Measurements from ENCODE around the gene PAIP1. TPM values are rescaled to one million over a fixed set of nuclear protein-coding genes. Genes with fewer than 3 reads are reported as not detected.

The PAIP1 gene
- total RNA-seq, 1 donor from 2014 or later, result 213 TPM

GRCh38 chr5:43536972-43537371 lies 19.9 kb downstream of the PAIP1 start:
- Histone ChIP-seq H2AFZ (replicated peaks) (no peak overlapping the region), H3F3A (ENCODE audit: low read depth) (peaks cover 9% of the 10 kb centered on the region), H3K9ac (no peak overlapping the region), H3K36me3 (peaks cover 71% of the 10 kb centered on the region), H3K4me2 (no peak overlapping the region), H4K20me1 (ENCODE audit: low read depth) (peaks cover 31% of the 10 kb centered on the region), H3K27ac (no peak overlapping the region), H3K79me2 (ENCODE audit: low read depth) (peaks cover 35% of the 10 kb centered on the region), H3K4me1 (no peaks in the 10 kb centered on the region), H3K9me3 (ENCODE audit: low read depth) (no peaks in the 10 kb centered on the region), H3K27me3 (no peaks in the 10 kb centered on the region), H3K4me3 (no peak overlapping the region)
- no peak for DNase-seq (ENCODE audit: low spot score)
- H3K27ac Mint-ChIP-seq, result no peak overlapping the region
- H3K36me3 Mint-ChIP-seq, result peaks cover 33% of the 10 kb centered on the region
- H3K4me3 Mint-ChIP-seq, result no peak overlapping the region
- TF ChIP-seq EZH2 (IDR thresholded peaks at IDR 0.05) (no peak), EZH2phosphoT487 (IDR thresholded peaks at IDR 0.05) (no peak), CTCF (IDR thresholded peaks at IDR 0.05) (no peak)
- no peaks in the 10 kb centered on the region for H3K4me1 Mint-ChIP-seq
- no peaks in the 10 kb centered on the region for H3K9me3 Mint-ChIP-seq
- no peaks in the 10 kb centered on the region for H3K27me3 Mint-ChIP-seq (ENCODE audit: insufficient read depth, low read depth)

GRCh38 chr5:43533646-43534045 lies 23.2 kb downstream of the PAIP1 start:
- H3K27me3 ChIP-seq, result no peaks in the 10 kb centered on the region
- Mint-ChIP-seq H3K9me3 (no peaks in the 10 kb centered on the region), H3K4me3 (no peak overlapping the region), H3K4me1 (no peaks in the 10 kb centered on the region), H3K27me3 (ENCODE audit: insufficient read depth, low read depth) (no peaks in the 10 kb centered on the region), H3K27ac (no peak overlapping the region), H3K36me3 (peaks cover 32% of the 10 kb centered on the region)
- no peak overlapping the region for H3K27ac ChIP-seq
- no peak for DNase-seq (ENCODE audit: low spot score)
- no peaks in the 10 kb centered on the region for H3K9me3 ChIP-seq (ENCODE audit: low read depth)
- H3K4me3 ChIP-seq, result no peak overlapping the region
- H2AFZ ChIP-seq (replicated peaks), result no peak overlapping the region
- peaks cover 70% of the 10 kb centered on the region for H3K36me3 ChIP-seq
- H4K20me1 ChIP-seq (ENCODE audit: low read depth), result peaks cover 23% of the 10 kb centered on the region
- H3K4me2 ChIP-seq, result no peak overlapping the region
- TF ChIP-seq EZH2 (IDR thresholded peaks at IDR 0.05), result no peak
- no peak for TF ChIP-seq EZH2phosphoT487 (IDR thresholded peaks at IDR 0.05)
- no peak for TF ChIP-seq CTCF (IDR thresholded peaks at IDR 0.05)
- H3K4me1 ChIP-seq, result no peaks in the 10 kb centered on the region
- H3K79me2 ChIP-seq (ENCODE audit: low read depth), result peaks cover 5% of the 10 kb centered on the region
- H3K9ac ChIP-seq, result no peak overlapping the region
- H3F3A ChIP-seq (ENCODE audit: low read depth), result peaks cover 12% of the 10 kb centered on the region

GRCh38 chr5:43530648-43531047 lies 26.2 kb downstream of the PAIP1 start:
- Mint-ChIP-seq H3K36me3 (peaks cover 28% of the 10 kb centered on the region), H3K4me3 (no peak overlapping the region), H3K4me1 (no peaks in the 10 kb centered on the region), H3K9me3 (no peaks in the 10 kb centered on the region), H3K27ac (no peak overlapping the region), H3K27me3 (ENCODE audit: insufficient read depth, low read depth) (no peaks in the 10 kb centered on the region)
- H3K27me3 ChIP-seq, result no peaks in the 10 kb centered on the region
- no peak overlapping the region for H3K9ac ChIP-seq
- no peak overlapping the region for H2AFZ ChIP-seq (replicated peaks)
- H3K4me2 ChIP-seq, result no peak overlapping the region
- peaks cover 10% of the 10 kb centered on the region for H4K20me1 ChIP-seq (ENCODE audit: low read depth)
- no peak for TF ChIP-seq EZH2 (IDR thresholded peaks at IDR 0.05)
- TF ChIP-seq CTCF (IDR thresholded peaks at IDR 0.05), result no peak
- no peak for TF ChIP-seq EZH2phosphoT487 (IDR thresholded peaks at IDR 0.05)
- H3K4me1 ChIP-seq, result no peaks in the 10 kb centered on the region
- no peak overlapping the region for H3K27ac ChIP-seq
- H3K36me3 ChIP-seq, result peaks cover 63% of the 10 kb centered on the region
- H3F3A ChIP-seq (ENCODE audit: low read depth), result peaks cover 10% of the 10 kb centered on the region
- no peak overlapping the region for H3K4me3 ChIP-seq
- DNase-seq (ENCODE audit: low spot score), result no peak
- peaks cover 3% of the 10 kb centered on the region for H3K79me2 ChIP-seq (ENCODE audit: low read depth)
- no peaks in the 10 kb centered on the region for H3K9me3 ChIP-seq (ENCODE audit: low read depth)
